ENCODE results near the gene LDB2. TPM values are rescaled to one million over a fixed set of nuclear protein-coding genes. Genes with fewer than 3 reads are reported as not detected.

The LDB2 gene
- total RNA-seq, 1 experiment from 2014 or later, result not detected

DNA sequence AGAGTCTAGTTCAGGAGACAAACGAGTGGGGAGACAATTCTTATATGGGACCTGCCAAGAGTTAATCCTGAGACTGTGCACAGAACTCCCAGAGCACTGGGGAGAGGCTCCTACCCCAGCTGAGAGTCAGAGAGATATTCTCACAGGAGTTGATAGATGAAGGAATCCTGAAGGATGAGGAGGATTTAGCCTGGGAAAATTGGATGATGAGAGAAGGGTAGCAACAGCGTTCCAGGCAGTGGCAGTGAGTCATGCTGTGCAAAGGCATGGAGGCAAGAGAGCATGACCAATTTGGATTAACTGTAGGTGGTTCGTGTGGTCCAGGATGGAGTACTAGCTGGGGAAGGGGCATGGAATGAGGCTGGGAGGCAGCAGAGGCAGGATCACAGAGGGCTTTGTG lies 318.6 kb downstream of the LDB2 start:
- H3K27me3 Mint-ChIP-seq (ENCODE audit: unreplicated experiment), result peaks cover 14% of the 10 kb centered on the region
- H3K4me1 Mint-ChIP-seq (ENCODE audit: low read depth, unreplicated experiment), result no peaks in the 10 kb centered on the region
- CTCF ChIA-PET, result no interaction called here
- H3K27ac Mint-ChIP-seq (ENCODE audit: unreplicated experiment), result no peak overlapping the region
- BruUV-seq (replicated peaks), result no TSS peak
- intact Hi-C loops (cut with micrococcal nuclease; ENCODE audit: unreplicated experiment), result no loop called here
- TF ChIP-seq, protein P1, sequence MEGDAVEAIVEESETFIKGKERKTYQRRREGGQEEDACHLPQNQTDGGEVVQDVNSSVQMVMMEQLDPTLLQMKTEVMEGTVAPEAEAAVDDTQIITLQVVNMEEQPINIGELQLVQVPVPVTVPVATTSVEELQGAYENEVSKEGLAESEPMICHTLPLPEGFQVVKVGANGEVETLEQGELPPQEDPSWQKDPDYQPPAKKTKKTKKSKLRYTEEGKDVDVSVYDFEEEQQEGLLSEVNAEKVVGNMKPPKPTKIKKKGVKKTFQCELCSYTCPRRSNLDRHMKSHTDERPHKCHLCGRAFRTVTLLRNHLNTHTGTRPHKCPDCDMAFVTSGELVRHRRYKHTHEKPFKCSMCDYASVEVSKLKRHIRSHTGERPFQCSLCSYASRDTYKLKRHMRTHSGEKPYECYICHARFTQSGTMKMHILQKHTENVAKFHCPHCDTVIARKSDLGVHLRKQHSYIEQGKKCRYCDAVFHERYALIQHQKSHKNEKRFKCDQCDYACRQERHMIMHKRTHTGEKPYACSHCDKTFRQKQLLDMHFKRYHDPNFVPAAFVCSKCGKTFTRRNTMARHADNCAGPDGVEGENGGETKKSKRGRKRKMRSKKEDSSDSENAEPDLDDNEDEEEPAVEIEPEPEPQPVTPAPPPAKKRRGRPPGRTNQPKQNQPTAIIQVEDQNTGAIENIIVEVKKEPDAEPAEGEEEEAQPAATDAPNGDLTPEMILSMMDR (IDR thresholded peaks at IDR 0.05; ENCODE audit: unreplicated experiment), result no peak
- no peaks in the 10 kb centered on the region for H3K36me3 Mint-ChIP-seq (ENCODE audit: insufficient read depth, unreplicated experiment)
- DNase-seq, result no peak
- no peak overlapping the region for H3K4me3 Mint-ChIP-seq (ENCODE audit: low read depth, unreplicated experiment)
- no peaks in the 10 kb centered on the region for H3K9me3 Mint-ChIP-seq (ENCODE audit: low read depth, unreplicated experiment)

DNA sequence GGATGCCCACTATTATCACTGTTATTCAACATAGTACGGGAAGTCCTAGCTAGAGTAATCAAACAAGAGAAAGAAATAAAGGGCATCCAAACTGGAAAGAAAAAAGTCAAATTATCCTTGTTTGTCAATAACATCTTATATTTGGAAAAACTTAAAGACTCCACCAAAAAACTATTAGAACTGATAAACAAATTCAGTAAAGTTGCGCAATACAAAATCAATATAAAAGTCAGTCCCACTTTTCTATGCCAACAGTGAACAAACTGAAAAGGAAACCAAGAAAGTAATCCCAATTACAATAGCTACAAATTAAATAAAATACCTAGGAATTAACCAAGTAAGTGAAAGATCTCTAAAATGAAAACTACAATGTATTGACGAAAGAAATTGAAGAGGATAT lies 321.3 kb downstream of the LDB2 start:
- no peak for DNase-seq
- H3K36me3 Mint-ChIP-seq (ENCODE audit: insufficient read depth, unreplicated experiment), result no peaks in the 10 kb centered on the region
- BruUV-seq (replicated peaks), result no TSS peak
- intact Hi-C loops (cut with micrococcal nuclease; ENCODE audit: unreplicated experiment), result no loop called here
- no peak overlapping the region for H3K27ac Mint-ChIP-seq (ENCODE audit: unreplicated experiment)
- H3K27me3 Mint-ChIP-seq (ENCODE audit: unreplicated experiment), result peaks cover 14% of the 10 kb centered on the region
- no peak overlapping the region for H3K4me3 Mint-ChIP-seq (ENCODE audit: low read depth, unreplicated experiment)
- CTCF ChIA-PET, result no interaction called here
- TF ChIP-seq, protein P1 (IDR thresholded peaks at IDR 0.05; ENCODE audit: unreplicated experiment), result no peak
- H3K4me1 Mint-ChIP-seq (ENCODE audit: low read depth, unreplicated experiment), result no peaks in the 10 kb centered on the region
- H3K9me3 Mint-ChIP-seq (ENCODE audit: low read depth, unreplicated experiment), result no peaks in the 10 kb centered on the region

DNA sequence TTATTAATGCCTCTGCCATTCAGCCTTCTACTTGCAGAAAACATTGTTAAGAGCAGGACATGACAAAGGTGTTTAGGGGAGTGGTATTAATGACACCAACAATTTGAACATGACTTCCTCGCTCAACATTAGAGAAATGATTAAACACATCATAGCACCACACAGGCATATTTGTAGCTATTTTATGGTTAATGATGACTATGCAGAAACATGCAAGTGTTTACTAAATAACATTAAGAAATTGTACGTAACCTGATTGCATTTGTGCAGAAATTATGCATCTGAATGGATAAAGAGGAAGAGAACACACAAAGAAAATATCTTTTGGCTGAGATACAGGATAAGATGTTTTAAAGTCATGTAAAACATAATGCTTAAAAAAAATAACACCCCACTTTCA lies 323.5 kb downstream of the LDB2 start:
- H3K9me3 Mint-ChIP-seq (ENCODE audit: low read depth, unreplicated experiment), result no peaks in the 10 kb centered on the region
- intact Hi-C loops (cut with micrococcal nuclease; ENCODE audit: unreplicated experiment), result no loop called here
- peaks cover 8% of the 10 kb centered on the region for H3K27me3 Mint-ChIP-seq (ENCODE audit: unreplicated experiment)
- no TSS peak for BruUV-seq (replicated peaks)
- H3K27ac Mint-ChIP-seq (ENCODE audit: unreplicated experiment), result no peak overlapping the region
- CTCF ChIA-PET, result no interaction called here
- no peaks in the 10 kb centered on the region for H3K4me1 Mint-ChIP-seq (ENCODE audit: low read depth, unreplicated experiment)
- no peaks in the 10 kb centered on the region for H3K36me3 Mint-ChIP-seq (ENCODE audit: insufficient read depth, unreplicated experiment)
- DNase-seq, result no peak
- TF ChIP-seq, protein P1 (IDR thresholded peaks at IDR 0.05; ENCODE audit: unreplicated experiment), result no peak
- H3K4me3 Mint-ChIP-seq (ENCODE audit: low read depth, unreplicated experiment), result no peak overlapping the region

DNA sequence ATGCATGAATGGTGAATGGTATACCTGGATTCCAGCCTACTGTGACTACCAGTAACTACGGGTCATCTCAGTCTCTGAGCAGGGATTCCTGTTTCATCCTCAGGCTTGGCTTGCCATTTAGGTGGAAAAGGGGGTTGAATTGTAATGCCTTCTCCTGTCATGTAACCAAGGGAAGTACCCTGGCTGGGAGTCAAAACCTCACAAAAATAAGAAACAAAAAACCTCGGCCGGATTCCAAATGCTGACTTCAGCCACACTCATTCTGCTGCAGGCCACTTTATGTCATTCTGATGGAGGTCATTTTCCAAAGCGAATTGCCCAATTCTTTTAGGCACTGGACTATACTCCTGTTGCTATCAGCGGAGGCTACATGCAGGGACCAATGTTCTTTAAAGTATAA lies 324.7 kb downstream of the LDB2 start:
- no TSS peak for BruUV-seq (replicated peaks)
- no peaks in the 10 kb centered on the region for H3K36me3 Mint-ChIP-seq (ENCODE audit: insufficient read depth, unreplicated experiment)
- H3K27ac Mint-ChIP-seq (ENCODE audit: unreplicated experiment), result no peak overlapping the region
- TF ChIP-seq, protein P1 (IDR thresholded peaks at IDR 0.05; ENCODE audit: unreplicated experiment), result no peak
- DNase-seq, result no peak
- H3K27me3 Mint-ChIP-seq (ENCODE audit: unreplicated experiment), result no peaks in the 10 kb centered on the region
- CTCF ChIA-PET, result no interaction called here
- no peaks in the 10 kb centered on the region for H3K9me3 Mint-ChIP-seq (ENCODE audit: low read depth, unreplicated experiment)
- H3K4me3 Mint-ChIP-seq (ENCODE audit: low read depth, unreplicated experiment), result no peak overlapping the region
- no peaks in the 10 kb centered on the region for H3K4me1 Mint-ChIP-seq (ENCODE audit: low read depth, unreplicated experiment)
- intact Hi-C loops (cut with micrococcal nuclease; ENCODE audit: unreplicated experiment), result no loop called here

DNA sequence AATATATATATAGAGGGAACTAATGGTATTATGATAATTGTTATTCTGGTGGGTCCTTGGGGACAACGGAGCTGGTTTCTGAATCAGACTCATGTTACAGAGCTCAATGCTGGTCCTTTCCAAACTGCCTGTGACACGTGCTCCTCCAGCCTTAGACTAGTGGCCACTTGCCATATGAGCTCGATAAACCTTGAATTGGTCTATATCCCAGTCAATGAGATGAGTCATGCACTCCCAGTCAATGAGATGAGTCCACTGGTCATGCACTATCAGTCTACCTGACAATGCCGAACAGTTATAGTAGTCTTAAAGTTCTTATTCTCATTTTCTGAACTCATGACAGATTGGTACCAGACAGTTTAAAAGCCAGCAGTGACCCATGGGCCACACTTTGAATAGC lies 325.2 kb downstream of the LDB2 start:
- Mint-ChIP-seq H3K4me1 (ENCODE audit: low read depth, unreplicated experiment) (no peaks in the 10 kb centered on the region), H3K9me3 (ENCODE audit: low read depth, unreplicated experiment) (no peaks in the 10 kb centered on the region), H3K4me3 (ENCODE audit: low read depth, unreplicated experiment) (no peak overlapping the region), H3K36me3 (ENCODE audit: insufficient read depth, unreplicated experiment) (no peaks in the 10 kb centered on the region), H3K27ac (ENCODE audit: unreplicated experiment) (no peak overlapping the region), H3K27me3 (ENCODE audit: unreplicated experiment) (no peaks in the 10 kb centered on the region)
- no peak for DNase-seq
- intact Hi-C loops (cut with micrococcal nuclease; ENCODE audit: unreplicated experiment), result no loop called here
- no TSS peak for BruUV-seq (replicated peaks)
- TF ChIP-seq, protein P1 (IDR thresholded peaks at IDR 0.05; ENCODE audit: unreplicated experiment), result no peak
- CTCF ChIA-PET, result no interaction called here

All from Calu3 (cell line).